IPS DF 19.7 (cell line): ENCODE results near the gene FREY1.

Experiments used
- DNase-seq: peaks from one replicate; pipeline ENCODE4 v3.0.0-alpha.2; 2013; ENCODE audit warnings: low read depth, low spot score

Gene FREY1

DNA sequence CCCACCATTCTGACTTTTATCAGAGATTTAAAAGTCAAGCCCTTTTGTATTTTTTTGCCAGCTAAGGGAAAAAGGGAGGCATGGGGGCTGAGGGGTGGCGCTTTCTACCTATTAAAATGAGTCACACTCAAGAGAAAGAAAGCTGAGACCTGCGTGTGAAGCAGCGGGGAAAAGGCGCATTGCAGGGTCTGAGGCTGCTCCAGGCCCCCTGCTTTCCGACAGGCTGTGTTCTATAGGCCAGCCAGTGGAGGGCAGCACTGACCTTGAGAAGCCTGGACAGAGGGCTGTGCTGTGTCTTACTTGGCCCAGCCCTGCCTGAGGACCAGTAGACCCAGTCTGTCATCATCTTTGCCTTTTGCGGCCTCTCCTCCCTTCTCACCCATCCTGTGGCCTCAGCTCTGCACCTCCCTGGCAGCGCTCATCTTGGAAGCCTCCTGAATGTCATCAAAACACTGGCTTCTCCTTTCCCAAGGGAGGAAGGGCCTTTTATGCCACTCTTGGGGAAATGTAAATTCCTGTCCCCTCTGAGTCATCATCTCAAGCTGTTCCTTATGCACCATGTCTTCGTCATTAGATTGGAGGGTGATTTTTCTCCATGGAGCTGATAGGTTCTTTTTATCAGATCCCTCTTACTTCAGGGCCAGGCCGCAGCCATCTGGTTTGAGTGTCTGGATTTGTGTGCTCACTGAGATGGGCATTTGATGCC, 34.3 kb downstream of the FREY1 start:
- DNase-seq, result no peak

DNA sequence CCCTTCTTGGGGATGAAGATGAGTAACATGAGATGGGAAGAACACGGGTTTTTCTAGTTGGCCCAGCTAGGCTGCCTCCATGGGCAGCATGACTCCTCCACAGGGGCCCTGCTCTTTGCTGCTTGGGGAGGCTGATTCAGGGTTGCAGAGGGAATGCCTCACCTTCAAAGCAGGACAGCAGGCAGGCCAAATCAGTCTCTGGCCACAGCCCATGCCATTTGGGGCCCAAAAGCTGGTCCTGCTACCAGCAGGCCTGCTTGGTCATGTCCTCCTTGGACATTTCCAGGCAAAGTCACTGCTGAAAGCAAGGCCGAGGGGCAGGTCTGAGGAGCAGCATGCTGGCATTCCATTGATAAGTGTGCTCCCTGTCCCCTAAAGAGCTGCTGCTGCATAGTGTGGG, 35.4 kb downstream of the FREY1 start:
- DNase-seq, result no peak

DNA sequence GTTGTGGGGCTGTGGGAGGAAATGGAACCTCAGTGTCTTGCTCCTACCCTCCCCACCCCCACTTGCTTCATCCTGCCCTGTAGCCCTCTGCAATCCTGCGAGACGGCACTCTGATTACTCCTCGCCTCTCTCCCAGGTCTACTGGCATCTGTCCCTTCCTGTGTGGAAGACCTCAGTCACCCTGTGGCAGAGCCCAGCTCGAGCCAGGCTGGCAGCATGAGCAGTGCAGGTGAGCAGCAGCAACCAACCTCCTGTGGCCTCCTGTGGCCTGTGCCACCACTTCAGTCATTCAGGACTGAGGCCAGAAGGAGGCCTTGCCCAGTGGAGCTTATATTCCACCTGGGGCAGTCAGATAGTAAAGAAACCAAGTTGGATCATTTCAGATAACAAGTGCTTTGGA, 36.4 kb downstream of the FREY1 start:
- DNase-seq, result no peak

DNA sequence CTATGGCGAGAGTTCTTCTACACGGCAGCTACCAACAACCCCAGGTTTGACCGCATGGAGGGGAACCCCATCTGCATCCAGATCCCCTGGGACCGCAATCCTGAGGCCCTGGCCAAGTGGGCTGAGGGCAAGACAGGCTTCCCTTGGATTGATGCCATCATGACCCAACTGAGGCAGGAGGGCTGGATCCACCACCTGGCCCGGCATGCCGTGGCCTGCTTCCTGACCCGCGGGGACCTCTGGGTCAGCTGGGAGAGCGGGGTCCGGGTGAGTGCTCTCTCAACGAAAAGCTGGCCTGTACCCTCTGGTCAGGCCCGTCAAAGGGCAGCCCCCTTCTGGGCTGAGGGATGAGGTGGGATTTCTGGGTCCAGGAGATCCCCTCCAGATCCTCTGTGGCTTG, 37.5 kb downstream of the FREY1 start:
- DNase-seq, result no peak

DNA sequence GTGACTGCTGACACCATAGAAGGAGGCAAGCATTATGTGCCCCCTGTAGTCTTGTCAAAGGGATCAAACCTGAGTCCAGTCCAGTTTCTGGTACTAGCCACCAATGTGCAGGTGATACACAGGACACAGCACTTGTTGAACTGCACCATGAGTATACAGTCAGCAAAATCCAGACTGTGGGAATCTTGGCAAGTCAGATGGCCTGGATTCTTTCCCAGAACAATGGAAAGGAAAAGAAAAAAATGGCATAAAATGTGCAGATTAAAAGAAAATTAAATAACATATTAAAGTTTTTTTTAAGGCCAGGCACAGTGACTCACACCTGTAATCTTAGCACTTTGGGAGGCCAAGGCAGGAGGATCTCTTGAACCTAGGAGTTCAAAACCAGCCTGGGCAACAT, 43.0 kb downstream of the FREY1 start:
- no peak for DNase-seq

DNA sequence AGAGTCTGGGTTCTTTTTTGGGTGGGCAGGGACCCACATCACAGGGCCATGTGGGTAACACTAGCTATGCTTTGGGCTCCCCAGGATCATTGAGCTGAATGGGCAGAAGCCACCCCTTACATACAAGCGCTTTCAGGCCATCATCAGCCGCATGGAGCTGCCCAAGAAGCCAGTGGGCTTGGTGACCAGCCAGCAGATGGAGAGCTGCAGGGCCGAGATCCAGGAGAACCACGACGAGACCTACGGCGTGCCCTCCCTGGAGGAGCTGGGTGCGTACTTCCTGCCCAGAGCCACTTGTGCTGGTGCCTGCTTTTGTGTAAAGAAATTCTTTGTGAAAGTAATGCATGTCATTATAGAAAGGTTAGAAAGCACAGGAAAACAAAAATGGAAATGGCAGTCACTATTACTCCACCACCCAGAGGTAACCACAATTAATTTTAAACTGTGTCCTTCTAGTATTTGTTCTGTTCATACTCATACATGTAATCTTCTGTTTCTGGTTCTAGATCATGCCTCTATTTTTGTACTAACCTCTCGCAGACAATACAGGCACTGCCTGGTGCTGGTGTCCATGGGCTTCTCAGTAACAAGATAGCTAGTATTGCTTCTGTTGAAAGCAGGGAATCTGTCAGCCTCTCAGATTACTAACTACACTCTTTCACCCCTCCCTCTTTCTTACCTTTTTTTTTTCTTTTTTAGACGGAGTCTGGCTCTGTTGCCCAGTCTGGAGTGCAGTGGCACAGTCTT, 46.1 kb downstream of the FREY1 start:
- no peak for DNase-seq

DNA sequence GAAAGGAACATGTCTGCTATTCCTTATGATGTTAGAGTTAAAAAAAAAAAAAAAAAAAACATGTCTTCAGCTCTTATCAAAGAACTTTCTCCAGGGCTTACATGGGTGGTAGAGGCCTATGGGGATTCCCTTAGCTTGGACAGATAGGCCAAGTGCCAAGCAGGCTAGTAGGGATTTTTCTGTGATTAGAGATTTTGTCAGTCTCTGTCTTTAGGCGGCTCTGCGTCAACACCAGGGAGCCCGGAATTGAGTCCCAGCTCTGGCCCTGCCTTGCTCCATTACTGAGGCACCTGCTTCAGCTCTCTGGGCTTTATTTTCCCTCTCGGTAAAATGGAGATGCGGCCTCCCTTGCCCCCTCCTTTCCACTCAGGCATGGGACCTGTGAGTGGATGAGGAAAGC, 46.7 kb downstream of the FREY1 start:
- DNase-seq, result no peak

DNA sequence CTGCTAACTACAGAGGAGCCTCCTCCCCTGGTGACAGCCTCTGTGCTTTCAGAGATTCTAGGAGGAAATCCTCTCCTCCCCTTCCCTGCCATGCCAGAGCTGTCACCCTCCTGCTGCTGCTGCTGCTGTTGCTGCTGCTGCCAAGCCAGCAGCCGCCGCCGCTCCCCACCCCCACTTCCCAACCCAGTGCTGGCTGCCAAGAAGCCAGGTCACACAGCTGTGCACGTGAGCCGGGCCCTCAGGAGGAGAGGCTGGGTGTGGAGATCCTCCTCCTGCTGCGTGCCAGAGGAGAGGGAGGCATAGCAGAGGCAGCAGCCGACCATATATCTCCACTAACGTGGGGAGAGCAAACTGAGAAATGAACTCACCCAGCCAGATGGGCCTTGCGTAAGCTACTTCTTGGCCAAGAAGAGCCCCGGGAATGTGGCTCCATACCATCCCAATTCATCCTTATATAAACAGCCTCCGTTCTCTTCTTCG, 47.4 kb downstream of the FREY1 start:
- DNase-seq, result no peak

DNA sequence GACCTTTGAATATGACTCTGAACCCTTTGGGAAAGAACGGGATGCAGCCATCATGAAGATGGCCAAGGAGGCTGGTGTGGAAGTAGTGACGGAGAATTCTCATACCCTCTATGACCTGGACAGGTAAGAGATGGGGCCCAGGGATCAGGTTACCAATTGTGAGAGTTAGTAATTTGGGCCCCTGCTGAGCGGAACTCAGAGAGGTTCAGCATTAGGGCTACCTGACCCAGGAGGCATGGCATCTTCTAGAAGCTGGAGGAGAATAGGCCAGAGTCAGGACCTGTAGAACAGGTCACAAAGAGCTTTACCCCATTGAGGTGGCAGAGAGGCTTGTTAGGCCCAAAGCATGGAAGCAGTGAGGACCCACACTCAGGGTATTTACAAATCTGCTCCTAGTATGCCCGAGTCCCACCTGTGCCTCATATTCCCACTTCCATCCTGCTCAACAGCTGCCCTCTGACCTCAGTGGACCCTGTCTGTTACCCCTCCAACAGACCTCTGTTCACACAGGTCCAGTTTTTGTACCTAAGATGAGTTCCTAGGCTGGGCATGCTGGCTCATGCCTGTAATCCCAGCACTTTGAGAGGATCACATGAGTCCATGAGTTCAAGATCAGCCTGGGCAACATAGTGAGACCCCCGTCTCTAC, 48.2 kb downstream of the FREY1 start:
- DNase-seq, result no peak

DNA sequence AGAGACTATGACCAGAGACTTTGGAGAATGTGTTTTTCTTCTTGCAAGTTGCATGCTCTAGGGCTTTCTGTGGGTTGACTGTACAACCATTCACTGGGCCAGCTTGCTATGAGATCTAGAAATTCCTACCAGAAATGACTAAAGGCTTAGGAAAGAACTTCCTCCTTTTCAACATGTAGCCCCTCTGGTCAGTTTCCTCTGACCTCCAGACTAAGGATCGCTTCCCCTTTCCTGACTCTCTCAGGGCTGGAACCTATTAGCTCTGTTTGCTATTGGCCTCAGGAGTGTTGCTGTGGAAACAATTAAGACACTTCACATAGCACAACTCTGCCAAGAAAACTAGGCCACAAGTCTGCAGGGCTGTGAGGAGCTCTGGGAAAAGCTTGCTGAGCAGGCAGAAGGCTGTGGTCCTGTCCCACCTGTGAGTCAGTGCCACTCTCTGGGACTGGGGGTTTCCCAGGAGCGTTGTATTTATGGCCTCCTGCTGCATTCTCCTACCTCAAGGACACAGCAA, 49.1 kb downstream of the FREY1 start:
- no peak for DNase-seq
